HepG2 (cell line): Measurements from ENCODE around the gene SLC36A3. TPM values are rescaled to one million over a fixed set of nuclear protein-coding genes. Genes with fewer than 3 reads are reported as not detected.

Source experiments
- ARNTL ChIP-seq: sonication (generic); formaldehyde crosslinking; IDR thresholded peaks from 2 replicates; pipeline ENCODE4 v1.4.0; 2020; ENCODE audit warnings: mild to moderate bottlenecking, missing genetic modification reagents
- ATM ChIP-seq: fragments of 450-650 bp; IDR thresholded peaks from 2 replicates; pipeline ENCODE4 v1.7.1; 2017; ENCODE audit warnings: mild to moderate bottlenecking, borderline replicate concordance
- PBX3 ChIP-seq: sonication (generic); formaldehyde crosslinking; IDR thresholded peaks from 2 replicates; pipeline ENCODE4 v1.8.1; 2023; ENCODE audit warnings: missing genetic modification reagents, inconsistent platforms, borderline replicate concordance
- PHF20 ChIP-seq: sonication (generic); formaldehyde crosslinking; IDR thresholded peaks from 2 replicates; pipeline ENCODE4 v1.5.0; 2020; ENCODE audit warnings: mild to moderate bottlenecking, missing genetic modification reagents
- SKI ChIP-seq: fragments of 450-650 bp; IDR thresholded peaks from one replicate; pipeline ENCODE4 v1.6.1; 2018; ENCODE audit warnings: mild to moderate bottlenecking; ENCODE audit not compliant: partially characterized antibody
- XRCC5 ChIP-seq: fragments of 200-400 bp; formaldehyde crosslinking; optimal IDR thresholded peaks from 2 replicates; pipeline ENCODE3; 2017; ENCODE audit warnings: mild to moderate bottlenecking, low read length
- ZNF253 ChIP-seq: sonication (generic); formaldehyde crosslinking; IDR thresholded peaks from 2 replicates; pipeline ENCODE4 v1.8.0; 2022; ENCODE audit warnings: mild to moderate bottlenecking, missing genetic modification reagents, borderline replicate concordance
- ZNF543 ChIP-seq: sonication (generic); formaldehyde crosslinking; IDR thresholded peaks from 2 replicates; pipeline ENCODE4 v1.4.0; 2020; ENCODE audit warnings: mild to moderate bottlenecking, missing genetic modification reagents
- ZNF563 ChIP-seq: sonication (generic); formaldehyde crosslinking; IDR thresholded peaks from 2 replicates; pipeline ENCODE4 v1.8.0; 2022; ENCODE audit warnings: mild to moderate bottlenecking, moderate library complexity, missing genetic modification reagents
- ZNF576 ChIP-seq: sonication (generic); formaldehyde crosslinking; IDR thresholded peaks from 2 replicates; pipeline ENCODE4 v1.4.0; 2020; ENCODE audit warnings: mild to moderate bottlenecking, missing genetic modification reagents
- ZNF703 ChIP-seq: sonication (generic); formaldehyde crosslinking; IDR thresholded peaks from 2 replicates; pipeline ENCODE4 v1.5.1; 2020; ENCODE audit warnings: missing genetic modification reagents, mild to moderate bottlenecking, moderate library complexity, borderline replicate concordance
- ZNF780A ChIP-seq: sonication (generic); formaldehyde crosslinking; IDR thresholded peaks from 2 replicates; pipeline ENCODE4 v1.8.0; 2022; ENCODE audit warnings: mild to moderate bottlenecking, missing genetic modification reagents, moderate library complexity
- polyA plus RNA-seq, 8 experiments: library from polyadenylated mRNA; depleted of rRNA in 3 of 8; stranded (reverse) in 7 of 8; unstranded in 1 of 8; fragments of >200 nt; fragmentation: Illumina TruSeq in 4 of 8; extraction: Trizol in 4 of 8; gene quantifications; 2 replicates each; pipeline versions ENCODE4 v1.2.1 to v1.2.3, GENCODE V29; 2011 to 2016; ENCODE audit warnings: low read depth in 4 of 8, missing spikeins in 1 of 8, mixed read lengths in 1 of 8; ENCODE audit not compliant: insufficient read depth in 1 of 8
- total RNA-seq, 5 experiments: library from RNA; depleted of rRNA; stranded (reverse); fragments of >200 nt; fragmentation: Illumina TruSeq; extraction: Trizol; gene quantifications; 2 replicates each; pipeline ENCODE4 v1.2.3, GENCODE V29; 2016; ENCODE audit warnings: low read depth in 1 of 5
- TF ChIP-seq, protein P1 (sequence below): sonication (generic); formaldehyde crosslinking; IDR thresholded peaks from 2 replicates; pipeline ENCODE4 v1.4.0; 2020; ENCODE audit warnings: missing genetic modification reagents
- TF ChIP-seq, protein P2 (sequence below): sonication (generic); formaldehyde crosslinking; conservative IDR thresholded peaks from 2 replicates; pipeline ENCODE4 v1.4.0; 2020; ENCODE audit warnings: missing genetic modification reagents
- TF ChIP-seq, protein P3 (sequence below): sonication (generic); formaldehyde crosslinking; IDR thresholded peaks from 2 replicates; pipeline ENCODE4 v1.9.0; 2021; ENCODE audit warnings: missing genetic modification reagents, borderline replicate concordance
- TF ChIP-seq, protein P4 (sequence below): sonication (generic); formaldehyde crosslinking; IDR thresholded peaks from 2 replicates; pipeline ENCODE4 v1.4.0; 2020; ENCODE audit warnings: mild to moderate bottlenecking, missing genetic modification reagents
- TF ChIP-seq, protein P5 (sequence below): sonication (generic); formaldehyde crosslinking; conservative IDR thresholded peaks from 2 replicates; pipeline ENCODE4 v1.8.1; 2023; ENCODE audit warnings: missing genetic modification reagents

SLC36A3 gene
- total and polyA plus RNA-seq, 2 of the 13 experiments (the other 11 are each of a cell fraction or from before 2014, with no cell fraction given), result not detected

- TF ChIP-seq, protein P1, sequence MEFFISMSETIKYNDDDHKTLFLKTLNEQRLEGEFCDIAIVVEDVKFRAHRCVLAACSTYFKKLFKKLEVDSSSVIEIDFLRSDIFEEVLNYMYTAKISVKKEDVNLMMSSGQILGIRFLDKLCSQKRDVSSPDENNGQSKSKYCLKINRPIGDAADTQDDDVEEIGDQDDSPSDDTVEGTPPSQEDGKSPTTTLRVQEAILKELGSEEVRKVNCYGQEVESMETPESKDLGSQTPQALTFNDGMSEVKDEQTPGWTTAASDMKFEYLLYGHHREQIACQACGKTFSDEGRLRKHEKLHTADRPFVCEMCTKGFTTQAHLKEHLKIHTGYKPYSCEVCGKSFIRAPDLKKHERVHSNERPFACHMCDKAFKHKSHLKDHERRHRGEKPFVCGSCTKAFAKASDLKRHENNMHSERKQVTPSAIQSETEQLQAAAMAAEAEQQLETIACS (CRISPR knock-in tag), result no peak
- TF ChIP-seq ZNF563 (CRISPR knock-in tag), result no peak
- no peak for TF ChIP-seq ZNF703
- TF ChIP-seq ARNTL (CRISPR knock-in tag), result no peak
- no peak for TF ChIP-seq SKI
- no peak for TF ChIP-seq ZNF780A (CRISPR knock-in tag)
- TF ChIP-seq PHF20 (CRISPR knock-in tag), result 0 out of 2 replicates have a peak, but pooled peaks have one; percentile 38
- TF ChIP-seq, protein P2, sequence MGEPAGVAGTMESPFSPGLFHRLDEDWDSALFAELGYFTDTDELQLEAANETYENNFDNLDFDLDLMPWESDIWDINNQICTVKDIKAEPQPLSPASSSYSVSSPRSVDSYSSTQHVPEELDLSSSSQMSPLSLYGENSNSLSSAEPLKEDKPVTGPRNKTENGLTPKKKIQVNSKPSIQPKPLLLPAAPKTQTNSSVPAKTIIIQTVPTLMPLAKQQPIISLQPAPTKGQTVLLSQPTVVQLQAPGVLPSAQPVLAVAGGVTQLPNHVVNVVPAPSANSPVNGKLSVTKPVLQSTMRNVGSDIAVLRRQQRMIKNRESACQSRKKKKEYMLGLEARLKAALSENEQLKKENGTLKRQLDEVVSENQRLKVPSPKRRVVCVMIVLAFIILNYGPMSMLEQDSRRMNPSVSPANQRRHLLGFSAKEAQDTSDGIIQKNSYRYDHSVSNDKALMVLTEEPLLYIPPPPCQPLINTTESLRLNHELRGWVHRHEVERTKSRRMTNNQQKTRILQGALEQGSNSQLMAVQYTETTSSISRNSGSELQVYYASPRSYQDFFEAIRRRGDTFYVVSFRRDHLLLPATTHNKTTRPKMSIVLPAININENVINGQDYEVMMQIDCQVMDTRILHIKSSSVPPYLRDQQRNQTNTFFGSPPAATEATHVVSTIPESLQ (CRISPR knock-in tag), result no peak; the same call in 1 of the 2 replicates
- TF ChIP-seq, protein P3, sequence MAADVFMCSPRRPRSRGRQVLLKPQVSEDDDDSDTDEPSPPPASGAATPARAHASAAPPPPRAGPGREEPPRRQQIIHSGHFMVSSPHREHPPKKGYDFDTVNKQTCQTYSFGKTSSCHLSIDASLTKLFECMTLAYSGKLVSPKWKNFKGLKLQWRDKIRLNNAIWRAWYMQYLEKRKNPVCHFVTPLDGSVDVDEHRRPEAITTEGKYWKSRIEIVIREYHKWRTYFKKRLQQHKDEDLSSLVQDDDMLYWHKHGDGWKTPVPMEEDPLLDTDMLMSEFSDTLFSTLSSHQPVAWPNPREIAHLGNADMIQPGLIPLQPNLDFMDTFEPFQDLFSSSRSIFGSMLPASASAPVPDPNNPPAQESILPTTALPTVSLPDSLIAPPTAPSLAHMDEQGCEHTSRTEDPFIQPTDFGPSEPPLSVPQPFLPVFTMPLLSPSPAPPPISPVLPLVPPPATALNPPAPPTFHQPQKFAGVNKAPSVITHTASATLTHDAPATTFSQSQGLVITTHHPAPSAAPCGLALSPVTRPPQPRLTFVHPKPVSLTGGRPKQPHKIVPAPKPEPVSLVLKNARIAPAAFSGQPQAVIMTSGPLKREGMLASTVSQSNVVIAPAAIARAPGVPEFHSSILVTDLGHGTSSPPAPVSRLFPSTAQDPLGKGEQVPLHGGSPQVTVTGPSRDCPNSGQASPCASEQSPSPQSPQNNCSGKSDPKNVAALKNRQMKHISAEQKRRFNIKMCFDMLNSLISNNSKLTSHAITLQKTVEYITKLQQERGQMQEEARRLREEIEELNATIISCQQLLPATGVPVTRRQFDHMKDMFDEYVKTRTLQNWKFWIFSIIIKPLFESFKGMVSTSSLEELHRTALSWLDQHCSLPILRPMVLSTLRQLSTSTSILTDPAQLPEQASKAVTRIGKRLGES, result 0 out of 2 replicates have a peak, but pooled peaks have one; percentile 8
- TF ChIP-seq, protein P4, sequence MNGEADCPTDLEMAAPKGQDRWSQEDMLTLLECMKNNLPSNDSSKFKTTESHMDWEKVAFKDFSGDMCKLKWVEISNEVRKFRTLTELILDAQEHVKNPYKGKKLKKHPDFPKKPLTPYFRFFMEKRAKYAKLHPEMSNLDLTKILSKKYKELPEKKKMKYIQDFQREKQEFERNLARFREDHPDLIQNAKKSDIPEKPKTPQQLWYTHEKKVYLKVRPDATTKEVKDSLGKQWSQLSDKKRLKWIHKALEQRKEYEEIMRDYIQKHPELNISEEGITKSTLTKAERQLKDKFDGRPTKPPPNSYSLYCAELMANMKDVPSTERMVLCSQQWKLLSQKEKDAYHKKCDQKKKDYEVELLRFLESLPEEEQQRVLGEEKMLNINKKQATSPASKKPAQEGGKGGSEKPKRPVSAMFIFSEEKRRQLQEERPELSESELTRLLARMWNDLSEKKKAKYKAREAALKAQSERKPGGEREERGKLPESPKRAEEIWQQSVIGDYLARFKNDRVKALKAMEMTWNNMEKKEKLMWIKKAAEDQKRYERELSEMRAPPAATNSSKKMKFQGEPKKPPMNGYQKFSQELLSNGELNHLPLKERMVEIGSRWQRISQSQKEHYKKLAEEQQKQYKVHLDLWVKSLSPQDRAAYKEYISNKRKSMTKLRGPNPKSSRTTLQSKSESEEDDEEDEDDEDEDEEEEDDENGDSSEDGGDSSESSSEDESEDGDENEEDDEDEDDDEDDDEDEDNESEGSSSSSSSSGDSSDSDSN (CRISPR knock-in tag), result no peak
- TF ChIP-seq ATM, result no peak
- TF ChIP-seq ZNF576 (CRISPR knock-in tag), result no peak
- no peak for TF ChIP-seq ZNF543 (CRISPR knock-in tag)
- TF ChIP-seq PBX3 (CRISPR knock-in tag), result no peak
- no peak for TF ChIP-seq ZNF253 (CRISPR knock-in tag)
- TF ChIP-seq XRCC5, result no peak
- TF ChIP-seq, protein P5, sequence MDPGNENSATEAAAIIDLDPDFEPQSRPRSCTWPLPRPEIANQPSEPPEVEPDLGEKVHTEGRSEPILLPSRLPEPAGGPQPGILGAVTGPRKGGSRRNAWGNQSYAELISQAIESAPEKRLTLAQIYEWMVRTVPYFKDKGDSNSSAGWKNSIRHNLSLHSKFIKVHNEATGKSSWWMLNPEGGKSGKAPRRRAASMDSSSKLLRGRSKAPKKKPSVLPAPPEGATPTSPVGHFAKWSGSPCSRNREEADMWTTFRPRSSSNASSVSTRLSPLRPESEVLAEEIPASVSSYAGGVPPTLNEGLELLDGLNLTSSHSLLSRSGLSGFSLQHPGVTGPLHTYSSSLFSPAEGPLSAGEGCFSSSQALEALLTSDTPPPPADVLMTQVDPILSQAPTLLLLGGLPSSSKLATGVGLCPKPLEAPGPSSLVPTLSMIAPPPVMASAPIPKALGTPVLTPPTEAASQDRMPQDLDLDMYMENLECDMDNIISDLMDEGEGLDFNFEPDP, result no peak
Measured at GRCh38 chr5:151251001-151251551, 52.5 kb downstream of the SLC36A3 start (continued).
